Measurements from ENCODE around the gene THRB.

GRCh38 chr3:24387493-24387892 is 107.2 kb downstream of the THRB start:
- TF ChIP-seq YY1 (IDR thresholded peaks at IDR 0.05; ENCODE audit: insufficient read depth, insufficient read length) (no peak), SUZ12 (IDR thresholded peaks at IDR 0.05; ENCODE audit: extremely low read depth, insufficient read depth, insufficient read length) (no peak)

All from NT2/D1 (cell line).